Prostate gland (tissue), 2 donors: Measurements from ENCODE around the gene BMP6. TPM values are rescaled to one million over a fixed set of nuclear protein-coding genes. Genes with fewer than 3 reads are reported as not detected.

Experiments
- DNase-seq: peaks from one replicate; pipeline ENCODE4 v3.0.0-alpha.2; 2019; ENCODE audit warnings: low spot score
- H3K27ac ChIP-seq, 2 donors: fragments of 200-600 bp; sonication (generic); 2 replicates each; pipeline ENCODE4 v1.5.1; 2017 to 2019
- H3K27me3 ChIP-seq: fragments of 200-600 bp; sonication (generic); replicated peaks from 2 replicates; pipeline ENCODE4 v1.5.1; 2019; ENCODE audit not compliant: insufficient read depth
- H3K36me3 ChIP-seq, 2 donors: fragments of 200-600 bp; sonication (generic); 1 replicate in 1 of 2; 2 replicates in 1 of 2; pipeline versions ENCODE4 v1.5.1 to v1.8.1; 2017 to 2019
- H3K4me1 ChIP-seq: fragments of 200-600 bp; sonication (generic); replicated peaks from 2 replicates; pipeline ENCODE4 v1.5.1; 2019
- H3K4me3 ChIP-seq, 2 donors: fragments of 200-600 bp; sonication (generic); 2 replicates each; pipeline ENCODE4 v1.5.1; 2017 to 2019
- H3K9me3 ChIP-seq: fragments of 200-600 bp; sonication (generic); 2 replicates; pipeline ENCODE4 v1.5.1; 2017
- POLR2A ChIP-seq: fragments of 450-650 bp; IDR thresholded peaks from one replicate; pipeline ENCODE4 v1.6.1; 2016; ENCODE audit warnings: antibody characterized with exemption, mild to moderate bottlenecking
- POLR2AphosphoS5 ChIP-seq: sonication (generic); formaldehyde crosslinking; IDR thresholded peaks from one replicate; pipeline ENCODE4 v1.6.1; 2017; ENCODE audit warnings: antibody characterized with exemption
- WGBS: methylation state at CpG from one replicate; pipeline ENCODE4 v1.1.5; 2018; 5-methylcytosine and 5-hydroxymethylcytosine counted together
- intact Hi-C: fragments of 100-400 bp; cut with DNase I; formaldehyde crosslinking; loops from one replicate; pipeline ENCODE4 v1.14.2; 2022
- total RNA-seq, 2 donors: library from RNA; depleted of rRNA; stranded (reverse); fragments of >200 nt; gene quantifications; one replicate each; pipeline ENCODE4 v1.1.0, GENCODE V29; 2016
- TF ChIP-seq, protein P1 (sequence below), 4 experiments: fragments of 200-600 bp in 2 of 4; fragments of 450-650 bp in 2 of 4; sonication (generic) in 2 of 4; IDR thresholded peaks; 1 replicate in 3 of 4; 2 replicates in 1 of 4; pipeline ENCODE4 v1.5.1; 2016 to 2019; ENCODE audit warnings: antibody characterized with exemption in 4 of 4, mild to moderate bottlenecking in 2 of 4, moderate library complexity in 2 of 4

The BMP6 gene
- total RNA-seq, 2 donors from 2014 or later, result 0.36 to 10.2 TPM

GRCh38 chr6:7914991-7915789, 189.3 kb downstream of the BMP6 start:
- Histone ChIP-seq H3K27me3 (no peaks in the 10 kb centered on the region), H3K4me1 (no peaks in the 10 kb centered on the region), H3K36me3 (no peaks in the 10 kb centered on the region), H3K9me3 (no peaks in the 10 kb centered on the region), H3K4me3 (no peak overlapping the region), H3K27ac (no peak overlapping the region)
- DNase-seq, result no peak
- intact Hi-C loops, result loop anchor here (5.0 kb wide), 3 partner anchors 87 to 193 kb away; no protein-coding TSS in a partner anchor
- 89% methylated on average over 11 of the region's 11 CpGs for WGBS
- TF ChIP-seq, protein P1, sequence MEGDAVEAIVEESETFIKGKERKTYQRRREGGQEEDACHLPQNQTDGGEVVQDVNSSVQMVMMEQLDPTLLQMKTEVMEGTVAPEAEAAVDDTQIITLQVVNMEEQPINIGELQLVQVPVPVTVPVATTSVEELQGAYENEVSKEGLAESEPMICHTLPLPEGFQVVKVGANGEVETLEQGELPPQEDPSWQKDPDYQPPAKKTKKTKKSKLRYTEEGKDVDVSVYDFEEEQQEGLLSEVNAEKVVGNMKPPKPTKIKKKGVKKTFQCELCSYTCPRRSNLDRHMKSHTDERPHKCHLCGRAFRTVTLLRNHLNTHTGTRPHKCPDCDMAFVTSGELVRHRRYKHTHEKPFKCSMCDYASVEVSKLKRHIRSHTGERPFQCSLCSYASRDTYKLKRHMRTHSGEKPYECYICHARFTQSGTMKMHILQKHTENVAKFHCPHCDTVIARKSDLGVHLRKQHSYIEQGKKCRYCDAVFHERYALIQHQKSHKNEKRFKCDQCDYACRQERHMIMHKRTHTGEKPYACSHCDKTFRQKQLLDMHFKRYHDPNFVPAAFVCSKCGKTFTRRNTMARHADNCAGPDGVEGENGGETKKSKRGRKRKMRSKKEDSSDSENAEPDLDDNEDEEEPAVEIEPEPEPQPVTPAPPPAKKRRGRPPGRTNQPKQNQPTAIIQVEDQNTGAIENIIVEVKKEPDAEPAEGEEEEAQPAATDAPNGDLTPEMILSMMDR (IDR thresholded peaks at IDR 0.05), result no peak
- no peak for TF ChIP-seq POLR2A
- TF ChIP-seq POLR2AphosphoS5, result no peak

DNA sequence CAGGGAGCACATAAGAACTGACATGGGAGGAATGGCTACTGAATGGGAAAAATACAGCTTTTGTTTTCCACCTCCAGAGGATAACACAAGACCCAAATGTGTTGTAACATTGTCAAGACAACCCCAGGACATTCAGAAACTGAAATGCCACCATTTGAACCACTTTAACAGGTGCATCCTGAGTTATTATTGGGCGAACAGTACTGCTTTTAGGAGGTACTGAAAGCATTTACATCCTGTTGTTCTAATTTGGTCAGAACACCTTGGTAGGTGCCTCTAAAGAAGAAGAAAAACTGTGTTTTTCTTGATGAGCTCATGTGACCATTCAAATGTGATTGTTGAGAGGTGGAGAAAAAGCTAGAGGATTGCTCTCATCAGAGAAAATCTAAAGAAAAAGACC, 191.1 kb downstream of the BMP6 start:
- H3K4me3 ChIP-seq, result no peak overlapping the region
- H3K9me3 ChIP-seq, result no peaks in the 10 kb centered on the region
- DNase-seq, result no peak
- intact Hi-C loops, result no loop called here
- H3K4me1 ChIP-seq, result no peaks in the 10 kb centered on the region
- no peaks in the 10 kb centered on the region for H3K27me3 ChIP-seq
- TF ChIP-seq, protein P1 (IDR thresholded peaks at IDR 0.05), result no peak
- no peak for TF ChIP-seq POLR2AphosphoS5
- no peak for TF ChIP-seq POLR2A
- WGBS, result 96% methylated on average over 1 of the region's 1 CpG
- H3K36me3 ChIP-seq, result no peaks in the 10 kb centered on the region
- no peak overlapping the region for H3K27ac ChIP-seq

GRCh38 chr6:7917729-7918128, 191.8 kb downstream of the BMP6 start:
- TF ChIP-seq, protein P1 (IDR thresholded peaks at IDR 0.05), result no peak
- TF ChIP-seq POLR2AphosphoS5, result no peak
- TF ChIP-seq POLR2A, result no peak
- Histone ChIP-seq H3K27ac (no peak overlapping the region), H3K9me3 (no peaks in the 10 kb centered on the region), H3K4me1 (no peaks in the 10 kb centered on the region), H3K4me3 (no peak overlapping the region), H3K27me3 (no peaks in the 10 kb centered on the region), H3K36me3 (no peaks in the 10 kb centered on the region)
- no peak for DNase-seq
- WGBS, result 70% methylated on average over 5 of the region's 5 CpGs
- intact Hi-C loops, result no loop called here

- no peaks in the 10 kb centered on the region for H3K4me1 ChIP-seq
- TF ChIP-seq, protein P1 (IDR thresholded peaks at IDR 0.05), result no peak
- TF ChIP-seq POLR2A, result no peak
- no peak for TF ChIP-seq POLR2AphosphoS5
- no peak for DNase-seq
- no peaks in the 10 kb centered on the region for H3K27me3 ChIP-seq
- no peaks in the 10 kb centered on the region for H3K9me3 ChIP-seq
- 89% methylated on average over 4 of the region's 4 CpGs for WGBS
- no peak overlapping the region for H3K4me3 ChIP-seq
- no peak overlapping the region for H3K27ac ChIP-seq
- intact Hi-C loops, result no loop called here
- no peaks in the 10 kb centered on the region for H3K36me3 ChIP-seq
Measured at GRCh38 chr6:7918403-7918802, 192.5 kb downstream of the BMP6 start.

DNA sequence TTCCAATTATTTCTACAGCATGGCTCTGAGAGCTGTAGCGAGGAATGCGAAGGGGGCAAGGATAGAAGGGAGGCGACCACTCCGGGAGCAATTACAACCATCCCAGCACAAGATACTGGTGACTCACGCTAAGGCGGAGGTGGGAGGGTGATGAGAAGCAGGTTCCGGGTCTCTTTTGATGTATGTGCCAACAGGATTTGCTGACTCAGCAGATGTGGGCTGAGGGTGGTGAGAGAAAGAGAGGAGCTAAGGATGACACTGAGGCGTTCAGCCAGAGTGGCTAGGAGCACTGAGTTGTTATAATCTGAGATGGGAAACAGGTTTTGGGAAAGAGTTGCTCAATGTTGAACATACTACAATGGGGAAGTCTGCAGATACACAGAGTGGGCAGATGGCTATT, 194.0 kb downstream of the BMP6 start:
- Histone ChIP-seq H3K27me3 (no peaks in the 10 kb centered on the region), H3K27ac (no peak overlapping the region), H3K9me3 (no peaks in the 10 kb centered on the region), H3K36me3 (no peaks in the 10 kb centered on the region), H3K4me3 (no peak overlapping the region), H3K4me1 (no peaks in the 10 kb centered on the region)
- WGBS, result 64% methylated on average over 8 of the region's 8 CpGs
- intact Hi-C loops, result no loop called here
- TF ChIP-seq POLR2A (no peak), POLR2AphosphoS5 (no peak)
- TF ChIP-seq, protein P1 (IDR thresholded peaks at IDR 0.05), result no peak
- no peak for DNase-seq
